Body of pancreas (tissue), 4 donors: Measurements from ENCODE around the gene PODXL.

Experiments
- CTCF ChIP-seq, 7 experiments: fragments of 450-650 bp in 4 of 7; fragments of 200-600 bp in 3 of 7; sonication (generic) in 3 of 7; IDR thresholded peaks; one replicate each; pipeline ENCODE4 v1.5.1; 2016 to 2019; ENCODE audit warnings: antibody characterized with exemption in 7 of 7
- POLR2A ChIP-seq, 3 donors: fragments of 450-650 bp; IDR thresholded peaks; one replicate each; pipeline ENCODE4 v1.6.1; 2016; ENCODE audit warnings: antibody characterized with exemption in 3 of 3, mild to moderate bottlenecking in 2 of 3

GRCh38 chr7:131498237-131498885 lies 58.1 kb downstream of the PODXL start:
- TF ChIP-seq POLR2A (IDR thresholded peaks at IDR 0.05) = no peak
- TF ChIP-seq CTCF (IDR thresholded peaks at IDR 0.05) = no peak
